ENCODE data around the gene SLC26A1. TPM values are rescaled to one million over a fixed set of nuclear protein-coding genes. Genes with fewer than 3 reads are reported as not detected.

The SLC26A1 gene
- total RNA-seq, 1 donor = 0.27 TPM

DNA sequence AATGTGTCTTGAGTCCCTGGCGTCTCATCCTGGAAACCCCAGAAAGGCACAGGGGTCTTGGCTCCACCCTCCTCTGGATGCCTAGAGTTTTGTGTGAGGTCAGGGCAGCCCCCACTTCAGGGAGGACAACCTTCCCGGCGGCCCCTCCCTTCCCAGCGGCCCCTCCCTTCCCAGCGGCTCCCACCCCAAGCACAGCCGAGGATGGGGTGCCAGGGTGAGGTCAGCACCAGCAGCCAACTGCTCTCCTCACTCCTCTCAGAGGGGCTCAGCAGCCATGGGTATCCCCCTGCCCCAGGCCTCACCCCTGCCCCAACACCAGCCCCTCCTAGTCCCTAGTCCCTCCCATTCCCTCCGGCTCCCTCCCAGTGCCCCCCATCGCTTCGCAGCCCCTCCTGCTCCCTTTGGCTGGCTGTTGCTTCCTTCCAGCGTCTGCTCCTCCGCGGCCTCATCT lies 37.2 kb downstream of the SLC26A1 start:
- TF ChIP-seq, protein P1, sequence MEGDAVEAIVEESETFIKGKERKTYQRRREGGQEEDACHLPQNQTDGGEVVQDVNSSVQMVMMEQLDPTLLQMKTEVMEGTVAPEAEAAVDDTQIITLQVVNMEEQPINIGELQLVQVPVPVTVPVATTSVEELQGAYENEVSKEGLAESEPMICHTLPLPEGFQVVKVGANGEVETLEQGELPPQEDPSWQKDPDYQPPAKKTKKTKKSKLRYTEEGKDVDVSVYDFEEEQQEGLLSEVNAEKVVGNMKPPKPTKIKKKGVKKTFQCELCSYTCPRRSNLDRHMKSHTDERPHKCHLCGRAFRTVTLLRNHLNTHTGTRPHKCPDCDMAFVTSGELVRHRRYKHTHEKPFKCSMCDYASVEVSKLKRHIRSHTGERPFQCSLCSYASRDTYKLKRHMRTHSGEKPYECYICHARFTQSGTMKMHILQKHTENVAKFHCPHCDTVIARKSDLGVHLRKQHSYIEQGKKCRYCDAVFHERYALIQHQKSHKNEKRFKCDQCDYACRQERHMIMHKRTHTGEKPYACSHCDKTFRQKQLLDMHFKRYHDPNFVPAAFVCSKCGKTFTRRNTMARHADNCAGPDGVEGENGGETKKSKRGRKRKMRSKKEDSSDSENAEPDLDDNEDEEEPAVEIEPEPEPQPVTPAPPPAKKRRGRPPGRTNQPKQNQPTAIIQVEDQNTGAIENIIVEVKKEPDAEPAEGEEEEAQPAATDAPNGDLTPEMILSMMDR (IDR thresholded peaks at IDR 0.05; ENCODE audit: insufficient read depth, low read length) = no peak
- no peak overlapping the region for H3K4me3 ChIP-seq (ENCODE audit: low read depth, low read length)
- DNase-seq (ENCODE audit: low read depth) = no peak

DNA sequence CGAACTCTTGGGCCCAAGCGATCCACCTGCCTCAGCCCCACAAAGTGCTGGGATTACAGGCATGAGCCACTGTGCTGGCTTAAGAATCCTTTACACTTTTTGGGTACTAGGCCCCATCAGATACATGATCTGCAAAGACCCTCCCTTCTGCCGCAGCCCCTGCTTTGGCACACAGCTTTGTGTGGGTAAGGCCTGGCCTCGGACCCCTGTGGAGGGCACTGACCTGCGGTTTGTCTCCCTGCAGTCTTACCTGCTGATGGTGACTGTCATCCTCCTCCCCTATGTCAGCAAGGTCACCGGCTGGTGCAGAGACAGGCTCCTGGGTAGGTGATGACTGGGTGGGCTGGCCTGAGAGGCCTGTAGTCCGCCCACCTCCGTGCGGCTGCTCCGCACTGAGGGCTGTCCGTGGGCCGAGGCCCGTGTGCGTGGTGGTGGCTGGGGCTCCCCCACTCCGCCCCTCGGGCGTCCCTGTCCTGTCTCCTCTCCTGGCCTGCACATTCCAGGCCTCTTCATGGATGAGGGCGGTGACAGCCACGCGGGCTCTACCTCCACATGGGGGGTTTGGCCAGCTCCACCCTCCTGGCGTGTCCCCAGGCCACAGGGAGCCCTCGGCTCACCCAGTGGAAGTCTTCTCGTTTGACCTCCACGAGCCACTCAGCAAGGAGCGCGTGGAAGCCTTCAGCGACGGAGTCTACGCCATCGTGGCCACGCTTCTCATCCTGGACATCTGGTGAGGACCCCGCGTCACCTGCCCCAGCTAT lies 37.9 kb downstream of the SLC26A1 start:
- DNase-seq (ENCODE audit: low read depth) = no peak
- no peak overlapping the region for H3K4me3 ChIP-seq (ENCODE audit: low read depth, low read length)
- TF ChIP-seq, protein P1 (IDR thresholded peaks at IDR 0.05; ENCODE audit: insufficient read depth, low read length) = no peak

DNA sequence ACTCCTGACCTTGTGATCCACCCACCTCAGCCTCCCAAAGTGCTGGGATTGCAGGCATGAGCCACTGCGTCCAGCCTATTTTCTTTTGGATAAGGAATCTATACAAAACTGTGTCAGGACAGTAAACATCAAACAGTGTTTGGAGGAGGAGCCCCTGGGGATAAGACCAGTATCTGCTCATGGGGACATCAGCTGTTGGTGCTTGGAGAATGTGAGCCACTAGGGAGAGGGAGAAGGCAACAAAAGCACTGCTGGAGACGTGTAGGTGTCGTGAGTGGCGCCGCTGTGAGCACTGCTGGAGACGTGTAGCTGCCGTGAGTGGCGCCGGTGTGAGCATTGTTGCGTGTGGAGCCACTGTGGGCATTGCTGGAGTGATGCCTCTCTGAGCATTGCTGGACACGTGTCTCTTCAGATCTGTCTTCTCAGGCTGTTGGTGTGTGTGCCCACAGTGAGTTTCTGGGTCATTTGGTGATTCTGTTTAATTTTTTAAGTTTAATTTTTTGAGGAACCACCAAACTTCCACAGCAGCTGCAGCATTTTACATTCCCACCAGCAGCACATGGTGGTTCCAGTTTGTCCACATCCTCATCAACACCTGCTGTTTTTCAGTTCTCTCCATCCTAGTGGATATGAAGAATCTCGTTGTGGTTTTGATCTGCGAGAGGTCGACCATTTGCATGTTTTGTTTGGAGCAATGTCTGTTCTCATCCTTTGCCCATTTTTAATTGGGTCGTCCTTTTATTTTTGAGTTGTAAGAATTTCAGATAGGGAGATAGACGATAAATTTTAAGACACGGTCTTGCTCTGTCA lies 38.8 kb downstream of the SLC26A1 start:
- TF ChIP-seq, protein P1 (IDR thresholded peaks at IDR 0.05; ENCODE audit: insufficient read depth, low read length) = no peak
- no peak for DNase-seq (ENCODE audit: low read depth)
- H3K4me3 ChIP-seq (ENCODE audit: low read depth, low read length) = no peak overlapping the region

DNA sequence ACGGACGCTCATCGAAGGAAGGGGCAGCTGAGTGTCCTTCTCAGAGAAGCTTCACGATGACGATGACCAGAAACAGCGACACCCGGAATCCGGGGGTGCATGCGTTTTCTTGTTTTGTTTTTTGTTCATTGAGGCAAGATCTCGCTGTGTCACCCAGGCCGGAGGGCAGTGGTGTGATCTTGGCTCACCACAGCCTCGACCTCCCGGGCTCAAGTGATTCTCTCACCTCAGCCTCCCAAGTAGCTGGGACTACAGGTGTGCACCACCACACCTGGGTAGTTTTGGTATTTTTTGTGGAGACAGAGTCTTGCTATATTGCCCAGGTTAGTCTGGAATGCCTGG lies 39.7 kb downstream of the SLC26A1 start:
- TF ChIP-seq, protein P1 (IDR thresholded peaks at IDR 0.05; ENCODE audit: insufficient read depth, low read length) = no peak

DNA sequence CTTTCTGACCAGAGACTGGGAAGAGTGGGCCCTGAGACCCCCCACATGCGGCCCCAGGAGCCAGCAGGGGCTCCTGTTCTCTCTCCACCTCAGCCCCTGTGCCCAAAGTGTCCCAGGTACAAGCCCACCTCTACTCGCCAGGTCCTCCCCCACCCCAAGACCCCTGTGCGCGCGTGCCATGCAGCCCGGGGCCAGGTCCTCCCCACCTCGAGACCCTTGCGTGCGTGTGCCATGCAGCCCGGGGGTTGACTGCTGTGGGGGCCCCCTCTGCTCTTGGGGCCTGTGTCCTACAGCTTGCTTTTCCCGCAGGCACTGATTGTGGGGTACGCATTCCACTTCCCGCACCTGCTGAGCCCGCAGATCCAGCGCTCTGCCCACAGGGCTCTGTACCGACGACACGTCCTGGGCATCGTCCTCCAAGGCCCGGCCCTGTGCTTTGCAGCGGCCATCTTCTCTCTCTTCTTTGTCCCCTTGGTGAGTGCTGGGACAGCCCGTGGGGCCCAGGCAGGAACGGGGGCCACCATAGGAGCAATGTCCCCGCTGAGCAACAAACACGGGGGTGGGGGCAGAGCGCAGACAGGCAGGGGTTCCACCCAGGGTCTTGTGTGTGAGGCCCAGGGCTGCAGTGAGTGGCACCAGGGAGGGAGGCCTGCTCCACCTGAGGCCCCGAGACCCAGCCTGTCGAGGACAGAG lies 40.2 kb downstream of the SLC26A1 start:
- TF ChIP-seq, protein P1 (IDR thresholded peaks at IDR 0.05; ENCODE audit: insufficient read depth, low read length) = no peak
- no peak for DNase-seq (ENCODE audit: low read depth)

More for the DNA sequence above, 39.7 kb downstream of the SLC26A1 start:
- H3K4me3 ChIP-seq (ENCODE audit: low read depth, low read length) = no peak overlapping the region
- DNase-seq (ENCODE audit: low read depth) = no peak

DNA sequence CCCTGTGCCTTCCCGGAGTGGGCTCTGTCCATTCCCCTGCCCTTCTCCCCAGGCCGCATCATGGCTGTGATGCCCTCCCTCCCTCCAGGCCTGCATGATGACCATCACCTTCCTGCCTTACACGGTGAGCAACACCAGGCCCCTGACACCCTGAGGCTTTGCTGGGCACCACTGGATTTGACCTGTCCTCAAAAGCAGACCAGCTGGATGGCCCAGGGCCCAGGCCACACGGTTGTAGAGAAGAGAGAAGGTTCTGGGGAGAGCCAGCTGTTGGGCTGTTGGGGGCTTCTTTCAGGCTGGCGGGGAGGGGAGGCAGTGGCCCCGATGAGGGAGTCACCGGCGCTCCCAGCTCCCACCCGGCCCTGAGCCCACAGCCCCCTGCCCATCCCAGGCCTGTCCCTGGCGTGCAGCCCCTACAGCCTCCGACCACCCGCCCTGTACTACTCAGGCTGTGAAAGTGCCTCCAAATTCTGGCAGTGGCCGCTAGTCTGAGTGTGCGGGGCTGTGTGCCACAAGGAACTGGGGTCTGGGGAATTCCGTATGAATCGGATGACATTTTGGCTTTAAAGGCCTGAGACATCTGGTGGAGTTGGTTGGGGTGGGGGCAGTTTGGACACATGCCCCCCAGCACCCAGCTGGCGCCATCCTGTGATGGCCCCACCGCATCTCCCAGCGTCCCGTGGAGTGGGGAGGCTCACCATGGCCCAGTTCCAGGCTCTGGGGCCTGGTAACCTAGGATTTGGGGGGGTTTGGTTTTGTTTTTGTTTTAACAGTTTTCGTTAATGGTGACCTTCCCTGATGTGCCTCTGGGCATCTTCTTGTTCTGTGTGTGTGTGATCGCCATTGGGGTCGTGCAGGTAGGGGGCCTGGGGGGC lies 41.4 kb downstream of the SLC26A1 start:
- no peak for DNase-seq (ENCODE audit: low read depth)
- TF ChIP-seq, protein P1 (IDR thresholded peaks at IDR 0.05; ENCODE audit: insufficient read depth, low read length) = no peak
- no peak overlapping the region for H3K4me3 ChIP-seq (ENCODE audit: low read depth, low read length)

More for the DNA sequence above, 40.2 kb downstream of the SLC26A1 start:
- no peak overlapping the region for H3K4me3 ChIP-seq (ENCODE audit: low read depth, low read length)
